ENCODE measurements around the gene NRG2. TPM values are rescaled to one million over a fixed set of nuclear protein-coding genes. Genes with fewer than 3 reads are reported as not detected.

Gene NRG2
- total and polyA plus RNA-seq, 7 experiments from 2014 or later: 0.05 to 0.22 (median 0.12) TPM; not detected in 3

- H3K9me3 Mint-ChIP-seq: peaks cover 0 to 5% (median 0%) of the 10 kb centered on the region in 11 donors
- CTCF ChIA-PET: no interaction called here
- intact Hi-C loops (cut with micrococcal nuclease): no loop called here
- H3K4me1 ChIP-seq (ENCODE audit: control insufficient read depth in 2 of 2, insufficient read depth in 2 of 2, low read length in 2 of 2): no peaks in the 10 kb centered on the region
- POLR2A ChIA-PET: no interaction called here
- no peak for DNase-seq
- H3K9me3 ChIP-seq (ENCODE audit: control insufficient read depth in 2 of 3, low read length in 3 of 3): no peaks in the 10 kb centered on the region
- H3K36me3 Mint-ChIP-seq: no peaks in the 10 kb centered on the region
- H3K27ac ChIP-seq (ENCODE audit: low read depth, low read length): no peak overlapping the region
- no peak for ATAC-seq
- H3K4me3 Mint-ChIP-seq: no peak overlapping the region
- H3K27me3 ChIP-seq (ENCODE audit: control insufficient read depth in 2 of 2, insufficient read depth in 2 of 2, low read length in 2 of 2): peaks cover 0 to 3% of the 10 kb centered on the region in 2 donors
- H3K27ac Mint-ChIP-seq: no peak overlapping the region
- peaks cover 0 to 8% (median 0%) of the 10 kb centered on the region in 7 donors for H3K4me1 Mint-ChIP-seq
- no peaks in the 10 kb centered on the region for H3K36me3 ChIP-seq (ENCODE audit: control insufficient read depth in 2 of 3, insufficient read depth in 3 of 3, low read length in 3 of 3)
- H3K4me3 ChIP-seq (ENCODE audit: low read length): no peak overlapping the region
- H3K27me3 Mint-ChIP-seq: peaks cover 11 to 28% (median 26%) of the 10 kb centered on the region in 5 donors
Observed at GRCh38 chr5:139912158-139912557, 130.9 kb downstream of the NRG2 start.

GRCh38 chr5:139911425-139912120, 131.5 kb downstream of the NRG2 start:
- Mint-ChIP-seq H3K27me3 (peaks cover 11 to 24% (median 22%) of the 10 kb centered on the region in 5 donors), H3K36me3 (no peaks in the 10 kb centered on the region), H3K9me3 (peaks cover 0 to 1% (median 0%) of the 10 kb centered on the region in 11 donors), H3K27ac (no peak overlapping the region), H3K4me1 (peaks cover 0 to 8% (median 0%) of the 10 kb centered on the region in 7 donors), H3K4me3 (no peak overlapping the region)
- H3K4me1 ChIP-seq (ENCODE audit: control insufficient read depth in 2 of 2, insufficient read depth in 2 of 2, low read length in 2 of 2): no peaks in the 10 kb centered on the region
- DNase-seq: peak in 1 of 9 donors; percentile 10
- intact Hi-C loops (cut with micrococcal nuclease): no loop called here
- H3K4me3 ChIP-seq (ENCODE audit: low read length): no peak overlapping the region
- no peak for ATAC-seq
- H3K9me3 ChIP-seq (ENCODE audit: control insufficient read depth in 2 of 3, low read length in 3 of 3): no peaks in the 10 kb centered on the region
- ChIA-PET CTCF (no interaction called here), POLR2A (no interaction called here)
- no peak overlapping the region for H3K27ac ChIP-seq (ENCODE audit: low read depth, low read length)
- no peaks in the 10 kb centered on the region for H3K27me3 ChIP-seq (ENCODE audit: control insufficient read depth in 2 of 2, insufficient read depth in 2 of 2, low read length in 2 of 2)
- no peaks in the 10 kb centered on the region for H3K36me3 ChIP-seq (ENCODE audit: control insufficient read depth in 2 of 3, insufficient read depth in 3 of 3, low read length in 3 of 3)

GRCh38 chr5:139910901-139911300, 132.2 kb downstream of the NRG2 start:
- H3K36me3 Mint-ChIP-seq: no peaks in the 10 kb centered on the region
- peaks cover 0 to 8% (median 0%) of the 10 kb centered on the region in 7 donors for H3K4me1 Mint-ChIP-seq
- H3K4me1 ChIP-seq (ENCODE audit: control insufficient read depth in 2 of 2, insufficient read depth in 2 of 2, low read length in 2 of 2): no peaks in the 10 kb centered on the region
- H3K27me3 Mint-ChIP-seq: peaks cover 11 to 21% (median 18%) of the 10 kb centered on the region in 5 donors
- H3K27ac ChIP-seq (ENCODE audit: low read depth, low read length): no peak overlapping the region
- CTCF ChIA-PET: no interaction called here
- no peak overlapping the region for H3K4me3 Mint-ChIP-seq
- POLR2A ChIA-PET: no interaction called here
- intact Hi-C loops (cut with micrococcal nuclease): no loop called here
- peak in 1 of 9 donors; percentile 8 for DNase-seq
- H3K9me3 ChIP-seq (ENCODE audit: control insufficient read depth in 2 of 3, low read length in 3 of 3): no peaks in the 10 kb centered on the region
- no peak overlapping the region for H3K4me3 ChIP-seq (ENCODE audit: low read length)
- H3K27me3 ChIP-seq (ENCODE audit: control insufficient read depth in 2 of 2, insufficient read depth in 2 of 2, low read length in 2 of 2): no peaks in the 10 kb centered on the region
- no peaks in the 10 kb centered on the region for H3K36me3 ChIP-seq (ENCODE audit: control insufficient read depth in 2 of 3, insufficient read depth in 3 of 3, low read length in 3 of 3)
- H3K9me3 Mint-ChIP-seq: no peaks in the 10 kb centered on the region
- no peak for ATAC-seq
- H3K27ac Mint-ChIP-seq: no peak overlapping the region

GRCh38 chr5:139910036-139910435, 133.1 kb downstream of the NRG2 start:
- intact Hi-C loops (cut with micrococcal nuclease): no loop called here
- Histone ChIP-seq H3K27ac (ENCODE audit: low read depth, low read length) (no peak overlapping the region), H3K27me3 (ENCODE audit: control insufficient read depth in 2 of 2, insufficient read depth in 2 of 2, low read length in 2 of 2) (no peaks in the 10 kb centered on the region), H3K36me3 (ENCODE audit: control insufficient read depth in 2 of 3, insufficient read depth in 3 of 3, low read length in 3 of 3) (no peaks in the 10 kb centered on the region), H3K9me3 (ENCODE audit: control insufficient read depth in 2 of 3, low read length in 3 of 3) (no peaks in the 10 kb centered on the region), H3K4me1 (ENCODE audit: control insufficient read depth in 2 of 2, insufficient read depth in 2 of 2, low read length in 2 of 2) (no peaks in the 10 kb centered on the region), H3K4me3 (ENCODE audit: low read length) (no peak overlapping the region)
- ATAC-seq: no peak
- Mint-ChIP-seq H3K4me3 (no peak overlapping the region), H3K9me3 (no peaks in the 10 kb centered on the region), H3K27me3 (peaks cover 10 to 15% (median 13%) of the 10 kb centered on the region in 5 donors), H3K4me1 (peaks cover 0 to 8% (median 0%) of the 10 kb centered on the region in 7 donors), H3K27ac (no peak overlapping the region), H3K36me3 (no peaks in the 10 kb centered on the region)
- POLR2A ChIA-PET: no interaction called here
- CTCF ChIA-PET: no interaction called here
- peak in 1 of 9 donors; percentile 1 for DNase-seq

- Mint-ChIP-seq H3K36me3 (no peaks in the 10 kb centered on the region), H3K27ac (no peak overlapping the region), H3K27me3 (peaks cover 0 to 7% (median 6%) of the 10 kb centered on the region in 5 donors), H3K4me1 (peaks cover 0 to 4% (median 0%) of the 10 kb centered on the region in 7 donors), H3K4me3 (no peak overlapping the region), H3K9me3 (no peaks in the 10 kb centered on the region)
- Histone ChIP-seq H3K4me3 (ENCODE audit: low read length) (no peak overlapping the region), H3K27ac (ENCODE audit: low read depth, low read length) (no peak overlapping the region), H3K9me3 (ENCODE audit: control insufficient read depth in 2 of 3, low read length in 3 of 3) (no peaks in the 10 kb centered on the region), H3K27me3 (ENCODE audit: control insufficient read depth in 2 of 2, insufficient read depth in 2 of 2, low read length in 2 of 2) (no peaks in the 10 kb centered on the region), H3K36me3 (ENCODE audit: control insufficient read depth in 2 of 3, insufficient read depth in 3 of 3, low read length in 3 of 3) (no peaks in the 10 kb centered on the region), H3K4me1 (ENCODE audit: control insufficient read depth in 2 of 2, insufficient read depth in 2 of 2, low read length in 2 of 2) (no peaks in the 10 kb centered on the region)
- intact Hi-C loops (cut with micrococcal nuclease): no loop called here
- DNase-seq (peak in 1 of 9 donors; percentile 12), ATAC-seq (no peak)
- ChIA-PET POLR2A (interaction anchor here (0.7 kb wide), 1 partner anchor 10 kb away, joined by 3 read pairs; no protein-coding TSS in a partner anchor), CTCF (no interaction called here)
Observed at GRCh38 chr5:139908749-139909148, 134.3 kb downstream of the NRG2 start.

- H3K4me3 ChIP-seq (ENCODE audit: low read length): no peak overlapping the region
- intact Hi-C loops (cut with micrococcal nuclease): no loop called here
- H3K27ac ChIP-seq (ENCODE audit: low read depth, low read length): no peak overlapping the region
- H3K4me3 Mint-ChIP-seq: no peak overlapping the region
- CTCF ChIA-PET: no interaction called here
- H3K4me1 ChIP-seq (ENCODE audit: control insufficient read depth in 2 of 2, insufficient read depth in 2 of 2, low read length in 2 of 2): no peaks in the 10 kb centered on the region
- peaks cover 9 to 22% (median 16%) of the 10 kb centered on the region in 5 donors for H3K27me3 Mint-ChIP-seq
- H3K27ac Mint-ChIP-seq: no peak overlapping the region
- no peaks in the 10 kb centered on the region for H3K9me3 Mint-ChIP-seq
- H3K36me3 Mint-ChIP-seq: no peaks in the 10 kb centered on the region
- DNase-seq (no peak), ATAC-seq (no peak)
- no peaks in the 10 kb centered on the region for H3K36me3 ChIP-seq (ENCODE audit: control insufficient read depth in 2 of 3, insufficient read depth in 3 of 3, low read length in 3 of 3)
- peaks cover 0 to 7% (median 5%) of the 10 kb centered on the region in 7 donors for H3K4me1 Mint-ChIP-seq
- H3K9me3 ChIP-seq (ENCODE audit: control insufficient read depth in 2 of 3, low read length in 3 of 3): no peaks in the 10 kb centered on the region
- peaks cover 0 to 2% of the 10 kb centered on the region in 2 donors for H3K27me3 ChIP-seq (ENCODE audit: control insufficient read depth in 2 of 2, insufficient read depth in 2 of 2, low read length in 2 of 2)
- POLR2A ChIA-PET: no interaction called here
Observed at GRCh38 chr5:139906661-139907060, 136.4 kb downstream of the NRG2 start.
